Hindlimb muscle (tissue), 1 donor: ENCODE measurements around the gene ESPN. TPM values are rescaled to one million over a fixed set of nuclear protein-coding genes. Genes with fewer than 3 reads are reported as not detected.

ENCODE experiments used
- polyA plus RNA-seq: library from polyadenylated mRNA; unstranded; fragments of 120-200 nt; gene quantifications from one replicate; pipeline ENCODE4 v1.2.1, GENCODE V29; 2013; ENCODE audit not compliant: insufficient read length

Gene ESPN
- polyA plus RNA-seq, 1 donor, result 1.5 TPM

Other genes with a start within 250 kb of the ESPN start
- 0.35 TPM for gene CHD5, start 244.5 kb upstream of the ESPN start, polyA plus RNA-seq
- 572 TPM for gene RPL22, start 225.2 kb upstream of the ESPN start, polyA plus RNA-seq
- gene RNF207, start 218.7 kb upstream of the ESPN start, polyA plus RNA-seq, result 32.9 TPM
- gene ICMT, start 188.8 kb upstream of the ESPN start, polyA plus RNA-seq, result 40.8 TPM
- not detected for gene HES3, start 180.6 kb upstream of the ESPN start, polyA plus RNA-seq
- gene GPR153, start 163.7 kb upstream of the ESPN start, polyA plus RNA-seq, result 23.4 TPM
- gene ACOT7, start 31.0 kb upstream of the ESPN start, polyA plus RNA-seq, result 17.7 TPM
- 0.21 TPM for gene HES2, start 4.9 kb upstream of the ESPN start, polyA plus RNA-seq
- gene TNFRSF25, start 41.4 kb downstream of the ESPN start, polyA plus RNA-seq, result 14.7 TPM
- gene PLEKHG5, start 66.9 kb downstream of the ESPN start, polyA plus RNA-seq, result 14.4 TPM
- gene NOL9, start 129.7 kb downstream of the ESPN start, polyA plus RNA-seq, result 19.5 TPM
- gene TAS1R1, start 130.5 kb downstream of the ESPN start, polyA plus RNA-seq, result 9.5 TPM
- 25.3 TPM for gene ZBTB48, start 155.2 kb downstream of the ESPN start, polyA plus RNA-seq
- gene KLHL21, start 178.1 kb downstream of the ESPN start, polyA plus RNA-seq, result 45.8 TPM
- 21.9 TPM for gene PHF13, start 189.0 kb downstream of the ESPN start, polyA plus RNA-seq
- 21.3 TPM for gene THAP3, start 200.1 kb downstream of the ESPN start, polyA plus RNA-seq